Right renal cortex interstitium (tissue), 3 donors: ENCODE results near the gene CLEC16A. TPM values are rescaled to one million over a fixed set of nuclear protein-coding genes. Genes with fewer than 3 reads are reported as not detected.

Experiments
- DNase-seq, 3 donors: peaks; one replicate each; pipeline ENCODE4 v3.0.0-alpha.2; 2013; ENCODE audit warnings: low read depth in 3 of 3, low spot score in 2 of 3
- polyA plus RNA-seq, 3 donors: library from polyadenylated mRNA; unstranded; fragments of 120-200 nt; gene quantifications; one replicate each; pipeline ENCODE4 v1.2.1, GENCODE V29; 2013; ENCODE audit not compliant: insufficient read length in 3 of 3

The CLEC16A gene
- polyA plus RNA-seq, 3 donors: 22.1 to 26.3 (median 23.3) TPM

GRCh38 chr16:10987361-10988163 lies 43.2 kb downstream of the CLEC16A start:
- no peak for DNase-seq

GRCh38 chr16:10988164-10988803 lies 43.9 kb downstream of the CLEC16A start:
- DNase-seq: no peak

DNA sequence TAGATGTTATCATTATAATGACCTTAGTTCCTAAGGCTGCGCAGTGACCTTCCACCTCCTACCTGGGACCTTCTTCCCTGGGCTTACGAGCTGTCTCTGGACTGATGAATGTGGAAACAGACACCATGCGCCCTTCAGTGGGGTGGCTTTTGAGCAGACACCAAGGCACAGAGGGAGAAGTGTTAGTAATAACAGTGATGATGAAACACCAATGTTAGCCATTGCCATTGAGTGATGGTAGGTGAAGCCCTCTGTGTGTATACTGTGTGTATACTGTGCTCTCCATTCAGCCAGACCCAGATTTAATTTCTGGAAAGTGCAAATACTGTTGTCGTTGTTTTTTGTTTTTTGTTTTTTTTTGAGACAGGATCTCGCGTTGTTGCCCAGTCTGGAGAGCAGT lies 44.5 kb downstream of the CLEC16A start:
- no peak for DNase-seq

GRCh38 chr16:10989559-10989958 lies 45.2 kb downstream of the CLEC16A start:
- DNase-seq: no peak

DNA sequence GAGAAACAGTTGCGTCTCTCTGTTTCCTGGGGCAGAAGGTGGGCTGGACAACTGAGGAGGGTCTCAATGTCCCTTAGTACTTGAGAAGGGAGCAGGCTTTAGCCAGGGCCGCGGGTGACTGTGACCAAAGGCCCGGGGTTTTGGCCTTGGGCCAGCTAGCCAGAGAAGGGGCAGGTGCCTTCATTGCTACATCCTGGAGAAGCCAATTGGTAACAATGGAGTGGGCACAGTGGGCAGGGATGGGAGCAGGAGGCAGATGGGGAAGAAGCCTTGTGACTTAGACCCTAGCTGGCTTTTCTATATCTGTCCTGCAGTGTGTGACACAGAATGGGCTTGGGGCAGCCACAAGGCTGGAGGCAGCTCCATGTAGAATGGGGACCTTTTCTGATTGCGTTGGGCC lies 46.0 kb downstream of the CLEC16A start:
- no peak for DNase-seq

GRCh38 chr16:10992112-10992511 lies 47.7 kb downstream of the CLEC16A start:
- no peak for DNase-seq

DNA sequence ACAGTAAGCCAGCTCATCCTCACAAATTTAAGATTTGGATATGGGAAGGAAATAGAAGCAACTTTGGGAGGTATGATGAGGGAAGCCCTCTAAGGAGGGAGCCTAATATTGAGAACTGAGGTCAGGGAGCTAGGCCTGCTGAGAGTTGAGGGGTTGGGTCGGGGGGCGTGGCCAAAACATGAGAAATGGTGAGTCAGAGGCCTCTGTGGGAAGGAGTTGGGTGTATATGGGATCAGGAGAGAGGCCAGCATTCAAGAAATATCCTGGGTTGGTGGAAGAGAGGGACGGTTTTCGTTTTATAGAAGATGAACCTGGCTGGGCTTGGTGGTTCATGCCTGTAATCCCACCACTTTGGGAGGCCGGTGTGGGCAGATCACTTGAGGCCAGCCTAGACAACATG lies 48.4 kb downstream of the CLEC16A start:
- DNase-seq: no peak

DNA sequence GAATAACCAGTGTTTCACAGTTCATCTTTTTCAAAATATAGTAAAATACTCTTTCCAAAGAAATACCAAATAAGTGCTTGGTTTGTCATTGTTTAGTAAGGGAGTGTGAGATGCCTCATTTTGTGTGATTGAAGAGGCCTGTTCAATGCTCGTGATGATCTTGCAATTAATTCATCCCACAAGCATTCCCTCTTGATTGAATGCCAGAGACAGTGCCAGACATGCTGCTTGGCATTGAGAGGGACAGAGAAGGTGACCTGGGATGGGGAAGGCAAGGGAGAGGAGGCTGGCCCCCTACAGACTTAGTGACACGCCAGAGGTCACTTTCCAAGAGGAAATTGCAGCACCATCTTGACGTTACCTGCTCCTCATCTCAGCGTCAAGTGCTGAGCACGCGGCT lies 49.3 kb downstream of the CLEC16A start:
- no peak for DNase-seq

GRCh38 chr16:10994571-10994970 lies 50.2 kb downstream of the CLEC16A start:
- DNase-seq: no peak

GRCh38 chr16:10995565-10995964 lies 51.2 kb downstream of the CLEC16A start:
- no peak for DNase-seq

DNA sequence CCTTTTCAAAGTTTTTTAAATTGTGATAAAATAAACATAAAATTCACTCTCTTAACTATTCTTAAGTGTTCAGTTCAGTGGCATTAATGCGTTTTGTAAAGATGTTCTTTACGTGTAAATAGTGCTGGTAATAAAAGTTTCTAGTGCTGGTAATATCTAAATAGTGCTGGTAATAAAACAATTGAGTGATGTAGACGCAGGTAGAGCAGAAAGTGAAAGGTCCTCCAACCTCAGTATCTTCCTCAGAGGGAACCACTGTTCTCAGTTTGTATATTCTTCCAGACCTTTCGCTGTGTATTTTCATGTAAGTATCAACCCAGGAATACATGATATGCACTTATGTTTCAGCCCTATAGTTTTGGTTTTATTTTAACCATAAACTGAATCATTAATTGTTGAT lies 53.1 kb downstream of the CLEC16A start:
- no peak for DNase-seq

DNA sequence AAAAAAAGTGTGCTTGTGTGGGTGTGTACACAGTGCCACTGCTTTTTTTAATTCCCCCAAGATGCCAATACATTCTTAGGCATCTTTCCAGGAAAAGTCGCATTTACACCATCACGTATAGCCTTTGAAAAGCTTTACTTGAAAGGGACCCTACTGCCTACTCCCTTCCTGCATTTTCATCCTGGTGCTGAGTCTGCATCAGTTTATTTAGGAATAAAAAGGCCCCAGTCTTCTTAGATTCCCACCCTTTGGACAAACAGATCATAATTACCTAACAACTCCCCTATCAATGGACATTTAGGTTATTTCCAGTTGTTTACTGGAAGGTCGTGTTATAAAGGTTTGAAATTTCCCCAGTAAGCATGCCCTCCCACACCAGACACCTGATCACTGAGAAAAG lies 54.9 kb downstream of the CLEC16A start:
- DNase-seq: no peak

DNA sequence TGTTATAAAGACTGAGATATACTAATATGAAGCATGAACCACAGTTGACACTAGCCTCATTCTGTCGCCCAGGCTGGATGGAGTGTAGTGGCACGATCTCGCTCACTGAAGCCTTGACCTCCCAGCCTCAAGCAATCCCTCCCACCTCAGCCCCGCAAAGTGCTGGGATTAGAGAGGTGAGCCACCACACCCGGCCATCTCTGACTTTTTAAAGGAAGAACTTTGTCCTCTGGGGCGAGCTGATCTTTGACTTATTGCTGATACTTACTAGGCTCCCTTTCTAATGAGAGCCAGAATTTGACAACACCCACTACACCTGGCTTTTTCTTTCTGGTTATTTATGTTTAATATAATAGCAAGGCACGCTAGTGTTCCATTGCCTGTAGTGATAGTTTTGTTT lies 57.2 kb downstream of the CLEC16A start:
- no peak for DNase-seq

DNA sequence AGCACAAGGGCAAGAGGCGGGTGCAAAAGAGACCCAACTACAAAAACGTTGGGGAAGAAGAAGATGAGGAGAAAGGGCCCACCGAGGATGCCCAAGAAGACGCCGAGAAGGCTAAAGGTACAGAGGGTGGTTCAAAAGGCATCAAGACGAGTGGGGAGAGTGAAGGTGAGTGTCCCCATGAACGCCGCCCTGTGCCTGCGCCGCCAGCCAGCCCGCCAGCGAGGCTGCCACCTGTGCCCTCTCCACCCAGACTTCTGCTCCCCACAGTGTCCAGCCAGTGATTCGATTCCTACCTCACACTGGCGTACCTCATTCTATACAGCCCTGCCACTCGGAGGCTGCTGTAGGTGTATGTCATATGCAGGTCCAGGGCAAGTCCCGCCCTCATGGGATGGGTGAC lies 58.8 kb downstream of the CLEC16A start:
- no peak for DNase-seq

DNA sequence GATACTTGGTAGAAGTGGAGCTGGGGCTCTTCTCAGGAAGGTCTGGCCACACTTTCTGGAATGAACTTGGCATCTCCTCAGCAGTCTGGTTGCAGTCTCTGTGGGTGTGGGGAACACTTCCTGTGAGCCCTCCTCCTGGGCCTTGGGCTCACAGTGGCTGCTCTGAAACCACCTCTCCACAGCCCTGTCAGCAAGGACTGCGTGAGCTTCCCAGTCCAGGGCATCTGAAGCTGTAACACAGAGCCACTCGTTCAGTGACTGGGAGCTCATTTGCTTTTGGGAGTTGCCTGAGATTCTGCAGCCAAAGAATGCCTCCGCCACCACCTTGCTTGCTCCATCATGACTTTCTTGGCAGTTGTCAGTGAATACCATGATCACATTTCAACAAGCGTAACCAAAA lies 60.0 kb downstream of the CLEC16A start:
- no peak for DNase-seq

DNA sequence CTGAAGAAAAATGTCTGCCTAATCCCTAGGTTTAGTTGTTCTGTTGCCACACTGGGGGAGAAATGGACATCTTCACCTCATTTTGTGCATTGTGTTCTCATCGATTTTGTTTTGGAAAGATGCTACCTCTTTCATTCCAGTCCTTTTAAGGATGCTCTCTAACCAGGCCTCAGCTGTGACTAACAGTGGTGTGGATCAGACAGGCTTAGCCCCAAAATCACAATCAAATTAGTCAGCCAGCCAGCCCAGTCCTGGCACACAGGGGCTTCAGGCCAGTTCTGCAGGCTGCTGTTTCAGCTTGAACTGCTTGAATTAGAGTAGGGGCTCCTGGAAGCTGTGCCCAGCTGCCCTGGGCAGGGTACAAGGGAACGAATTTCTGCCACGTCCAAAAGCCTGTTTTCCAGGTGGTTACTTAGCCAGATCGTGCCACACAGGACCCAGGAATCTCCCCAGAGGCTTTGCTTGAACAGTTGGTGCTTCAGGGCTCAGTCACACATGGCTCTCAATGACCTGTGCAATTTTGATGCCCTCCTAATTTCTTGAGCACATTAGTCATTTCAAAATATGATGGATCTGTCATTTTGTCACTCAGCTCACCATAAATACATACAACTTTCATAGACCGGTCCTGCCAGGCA lies 60.7 kb downstream of the CLEC16A start:
- DNase-seq: no peak

GRCh38 chr16:11005611-11005975 lies 61.2 kb downstream of the CLEC16A start:
- DNase-seq: no peak

GRCh38 chr16:11006656-11007055 lies 62.3 kb downstream of the CLEC16A start:
- no peak for DNase-seq

DNA sequence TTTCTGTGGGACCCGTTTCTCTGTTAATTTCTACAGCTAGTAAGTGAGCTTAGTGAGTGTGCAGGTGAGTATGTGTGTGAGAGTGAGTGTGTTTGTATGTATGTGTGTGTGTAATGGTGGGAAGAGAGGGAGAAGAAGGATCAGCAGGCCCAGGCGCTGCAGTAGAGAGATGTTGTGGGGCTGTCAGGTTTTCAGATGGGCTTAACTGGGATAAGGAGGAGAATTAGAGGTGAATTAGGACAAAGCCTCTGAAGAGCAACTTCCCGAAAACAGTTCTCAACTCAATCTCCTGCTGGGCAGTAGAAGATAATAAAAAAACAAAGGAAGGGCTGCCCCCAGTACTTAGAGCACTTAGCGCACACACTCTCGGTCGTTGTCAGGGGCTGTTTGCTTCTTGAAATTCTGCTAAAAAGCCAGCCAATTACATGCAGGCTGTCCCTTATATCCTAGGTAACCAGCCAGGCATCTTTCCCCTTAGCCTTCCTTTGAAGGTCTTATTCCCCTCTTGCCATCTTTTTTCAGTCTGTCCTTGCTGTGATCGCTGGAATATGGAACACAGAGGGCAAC lies 63.4 kb downstream of the CLEC16A start:
- DNase-seq: no peak

DNA sequence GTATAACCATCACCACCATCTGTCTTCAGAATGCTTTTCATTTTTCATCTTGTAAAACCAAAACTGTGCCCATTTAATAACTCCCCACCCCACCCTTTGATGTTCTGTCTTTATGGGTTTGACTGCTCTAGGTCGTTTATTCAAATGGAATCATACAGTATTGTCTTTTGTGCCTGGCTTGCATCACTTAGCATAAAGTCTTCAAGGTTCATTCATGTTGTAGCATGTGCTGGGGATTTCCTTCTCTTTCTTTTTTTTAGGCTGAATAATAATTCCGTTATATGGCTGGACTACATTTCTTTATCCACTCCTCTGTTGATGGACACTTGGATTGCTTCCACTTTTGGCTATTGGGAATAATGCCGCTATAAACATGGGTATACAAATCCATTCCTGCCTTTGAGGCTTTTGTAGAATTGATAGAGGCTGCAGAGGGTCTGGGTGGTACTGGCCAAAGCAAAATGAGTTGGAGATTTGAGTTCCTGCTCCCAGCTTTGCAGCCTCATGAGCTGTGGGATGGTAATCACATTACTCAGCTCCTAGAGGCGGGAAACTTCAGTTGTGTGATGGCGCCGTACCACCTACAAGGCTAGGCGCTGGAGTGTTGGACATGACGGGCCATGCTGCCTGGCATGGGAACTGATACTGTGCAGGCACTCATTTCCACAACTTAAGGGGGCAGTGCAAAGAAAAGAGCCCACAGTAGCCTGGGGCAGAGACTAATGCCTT lies 64.8 kb downstream of the CLEC16A start:
- DNase-seq: no peak
